GM21576 (cell line): ENCODE results near the gene PTPRE.

Experiments
- ATAC-seq: cut with Tn5 transposase; IDR thresholded peaks from one replicate; pipeline ENCODE4 v1.9.1; 2021; ENCODE audit warnings: mild to moderate bottlenecking, moderate library complexity; ENCODE audit not compliant: unreplicated experiment

Gene PTPRE

GRCh38 chr10:127947211-127947610 is 40.3 kb downstream of the PTPRE start:
- no peak for ATAC-seq

DNA sequence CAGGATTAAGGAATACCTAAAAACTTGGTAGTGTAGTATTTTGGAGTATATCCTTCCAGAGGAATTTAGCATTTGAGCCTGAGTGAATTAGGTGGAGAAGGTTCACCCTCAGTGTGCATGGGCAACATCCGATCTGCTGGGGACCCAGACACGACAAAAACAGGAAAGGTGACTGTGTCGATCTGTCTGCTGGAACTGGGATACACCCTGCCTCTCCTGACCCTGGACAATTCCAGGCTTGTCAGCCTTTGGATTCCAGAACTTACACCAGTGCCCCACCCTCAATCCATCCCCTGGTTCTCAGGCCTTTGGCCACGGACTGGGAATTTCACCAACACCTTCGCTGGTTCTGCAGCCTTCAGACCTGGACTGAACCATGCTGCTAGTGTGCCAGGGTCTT is 41.9 kb downstream of the PTPRE start:
- ATAC-seq, result no peak

GRCh38 chr10:127949831-127950230 is 42.9 kb downstream of the PTPRE start:
- ATAC-seq, result no peak

GRCh38 chr10:127951861-127952574 is 45.1 kb downstream of the PTPRE start:
- ATAC-seq, result no peak

DNA sequence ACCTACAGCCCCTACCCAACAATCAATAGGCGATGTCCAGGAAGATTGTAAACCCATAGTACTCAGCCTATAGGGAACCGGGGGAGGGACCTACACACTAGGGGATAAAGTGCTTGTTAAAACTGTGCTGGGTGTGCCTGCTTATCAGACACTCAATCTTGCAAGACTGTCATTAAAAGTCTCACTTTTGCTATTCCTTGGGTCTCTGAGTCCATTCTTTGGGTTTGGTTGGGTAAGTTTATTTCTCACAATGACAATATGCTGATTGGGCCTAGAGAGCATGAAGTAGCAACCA is 45.6 kb downstream of the PTPRE start:
- ATAC-seq, result no peak

GRCh38 chr10:127952918-127953317 is 46.0 kb downstream of the PTPRE start:
- ATAC-seq, result no peak

- no peak for ATAC-seq
These were observed 47.0 kb downstream of the PTPRE start for GRCh38 chr10:127953876-127954275.

- no peak for ATAC-seq
These were observed 52.5 kb downstream of the PTPRE start for GRCh38 chr10:127959428-127959827.

DNA sequence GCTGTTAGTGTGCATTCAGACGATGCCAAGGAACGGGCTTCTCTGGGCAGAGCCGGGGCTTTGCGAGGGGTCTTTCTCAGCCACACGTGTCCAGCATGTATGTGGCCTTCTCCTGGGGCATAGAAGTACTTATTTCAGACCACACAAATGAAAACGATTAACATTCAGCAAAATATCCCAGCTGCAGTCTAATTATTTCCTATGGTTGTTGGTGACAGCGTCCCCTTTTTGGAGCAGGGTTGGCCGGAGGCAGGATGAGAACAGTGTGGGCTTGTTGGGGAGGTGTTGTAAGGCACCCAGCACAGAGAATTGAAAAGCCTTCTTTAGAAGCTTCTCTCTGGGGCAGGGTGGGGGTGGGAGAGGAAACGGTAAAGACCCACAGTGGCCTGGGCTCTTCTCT is 54.2 kb downstream of the PTPRE start:
- no peak for ATAC-seq

GRCh38 chr10:127962205-127962604 is 55.3 kb downstream of the PTPRE start:
- ATAC-seq, result no peak

- no peak for ATAC-seq
These were observed 56.2 kb downstream of the PTPRE start for GRCh38 chr10:127963136-127963535.

GRCh38 chr10:127964621-127965020 is 57.7 kb downstream of the PTPRE start:
- ATAC-seq, result no peak

DNA sequence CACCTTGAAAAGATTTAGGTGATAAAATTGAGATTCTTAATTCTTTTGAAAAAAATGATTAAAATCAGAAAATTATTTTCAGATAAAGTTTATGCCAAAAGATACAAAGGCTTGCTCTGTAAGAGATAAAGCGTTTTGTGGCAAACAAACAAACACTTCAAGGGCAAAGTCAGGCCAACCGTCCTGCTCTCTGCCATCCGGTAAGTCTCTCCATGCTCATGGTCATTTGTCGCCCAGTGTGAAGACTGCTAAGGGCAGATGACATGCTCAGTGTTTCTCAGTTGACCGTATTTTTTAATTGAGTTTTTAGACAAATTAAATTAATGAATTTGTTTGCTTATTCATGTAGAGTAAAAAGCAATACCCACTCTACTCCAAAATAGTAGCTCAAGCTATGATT is 60.0 kb downstream of the PTPRE start:
- no peak for ATAC-seq

GRCh38 chr10:127968027-127968441 is 61.1 kb downstream of the PTPRE start:
- ATAC-seq, result no peak

DNA sequence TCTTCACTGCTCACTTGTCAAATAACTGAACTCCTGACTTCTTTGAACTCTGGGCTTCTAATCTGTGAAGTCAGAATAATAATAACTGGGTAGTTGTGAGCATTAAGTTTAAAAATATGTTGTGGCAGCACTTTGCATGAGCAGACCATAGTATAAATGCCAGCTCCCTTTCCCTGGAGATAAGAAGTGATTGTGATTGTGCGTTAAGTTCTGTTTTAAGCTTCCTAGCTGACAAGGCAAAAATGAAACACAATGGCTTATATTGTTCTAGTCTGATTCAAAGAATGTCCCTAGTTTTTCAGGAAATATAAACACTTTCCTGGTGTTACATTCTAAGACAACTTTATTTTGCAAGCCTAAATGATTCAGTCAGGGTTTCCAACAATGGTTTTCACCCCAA is 61.8 kb downstream of the PTPRE start:
- no peak for ATAC-seq

DNA sequence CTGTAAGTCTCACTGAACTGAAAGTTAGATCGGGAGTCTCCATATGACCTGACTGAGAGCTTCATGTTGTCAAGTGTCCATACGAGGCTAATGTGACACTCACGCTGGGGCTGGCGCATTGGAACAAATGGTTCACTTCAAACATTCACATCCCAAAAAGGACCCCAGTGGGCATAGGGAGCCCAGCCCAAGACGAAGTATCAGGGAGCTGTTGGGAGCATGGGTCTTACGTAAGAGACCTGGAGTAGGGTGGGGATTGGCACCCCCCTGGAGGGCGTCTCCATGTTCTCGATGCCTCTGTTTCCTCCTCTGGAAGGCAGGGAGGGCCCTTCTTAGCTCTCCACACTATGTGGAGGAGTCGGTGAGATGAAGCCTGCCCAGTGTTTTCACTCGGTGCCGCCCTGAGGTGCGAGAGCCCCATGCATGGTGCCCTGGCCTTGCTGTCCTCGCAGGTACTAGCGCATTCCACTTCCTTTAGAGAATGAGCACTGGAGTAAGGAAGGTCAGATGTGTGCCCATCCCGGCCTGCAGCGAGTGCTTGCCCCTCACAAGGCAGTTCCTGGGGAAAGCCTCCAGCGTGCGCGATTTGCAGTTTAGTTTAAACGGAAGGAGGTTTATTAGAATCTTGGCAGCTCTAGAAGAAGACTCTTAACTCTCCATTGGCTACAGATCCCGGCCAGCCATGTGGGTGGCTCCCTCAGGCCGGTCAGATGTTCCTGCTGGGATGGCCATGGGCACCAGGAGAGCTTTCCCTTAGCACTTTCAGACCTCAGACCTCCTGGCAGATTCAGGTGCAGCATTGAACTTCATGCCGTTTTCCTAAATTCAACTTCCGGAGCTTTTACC is 64.4 kb downstream of the PTPRE start:
- no peak for ATAC-seq

GRCh38 chr10:127971963-127972615 is 65.2 kb downstream of the PTPRE start:
- no peak for ATAC-seq

DNA sequence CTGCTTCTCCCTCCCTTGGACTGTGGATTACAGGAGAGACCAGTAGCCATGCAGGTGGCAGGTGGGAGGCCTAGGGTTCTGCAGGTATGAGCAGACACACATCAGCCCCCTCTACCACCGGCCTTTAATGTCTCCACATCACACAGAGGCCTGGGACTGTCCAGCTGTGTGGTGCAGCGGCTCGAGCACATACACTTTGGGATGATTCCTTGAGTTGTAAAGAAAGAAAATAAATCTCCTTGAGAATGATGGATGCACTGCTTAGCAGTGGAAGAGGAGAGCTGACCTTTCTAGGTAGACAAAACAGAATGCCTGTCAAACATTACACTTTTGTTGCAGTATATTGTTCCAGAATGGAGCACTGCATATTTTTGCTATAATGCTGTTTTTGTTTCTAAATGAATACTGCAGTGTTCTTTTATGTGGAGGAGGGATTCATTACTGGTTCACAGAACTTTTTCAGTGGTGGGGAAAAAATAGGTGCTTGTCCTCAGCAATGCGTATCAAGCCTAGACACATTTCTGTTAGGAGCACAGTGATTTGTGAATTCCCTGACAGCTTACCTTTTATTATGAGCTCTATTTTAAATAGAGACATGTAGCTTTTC is 66.0 kb downstream of the PTPRE start:
- ATAC-seq, result no peak

DNA sequence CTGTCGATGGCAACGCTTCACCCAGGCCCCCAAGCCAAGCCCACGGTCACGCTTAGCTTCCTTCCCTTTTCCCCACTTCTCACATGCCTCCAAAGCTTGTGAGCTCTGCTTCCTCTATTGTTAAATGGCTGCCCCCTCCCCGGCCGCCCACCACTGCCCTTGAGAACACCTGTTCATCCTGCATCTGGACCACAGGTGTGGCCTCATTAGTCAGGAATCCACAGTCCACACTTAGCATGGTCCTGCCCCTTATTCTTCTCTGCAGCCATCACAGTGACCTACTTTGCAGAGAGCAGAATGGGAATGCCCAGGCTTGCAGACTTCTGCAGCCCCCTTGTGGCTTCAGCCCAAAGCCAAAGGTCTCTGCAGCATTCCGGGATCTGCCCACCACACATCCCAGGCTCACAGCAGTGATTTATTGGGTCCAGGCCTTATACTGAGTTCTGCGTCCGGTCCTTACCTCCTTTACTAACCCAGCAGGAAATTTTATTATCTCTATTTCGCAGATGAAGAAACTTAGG is 66.9 kb downstream of the PTPRE start:
- no peak for ATAC-seq

DNA sequence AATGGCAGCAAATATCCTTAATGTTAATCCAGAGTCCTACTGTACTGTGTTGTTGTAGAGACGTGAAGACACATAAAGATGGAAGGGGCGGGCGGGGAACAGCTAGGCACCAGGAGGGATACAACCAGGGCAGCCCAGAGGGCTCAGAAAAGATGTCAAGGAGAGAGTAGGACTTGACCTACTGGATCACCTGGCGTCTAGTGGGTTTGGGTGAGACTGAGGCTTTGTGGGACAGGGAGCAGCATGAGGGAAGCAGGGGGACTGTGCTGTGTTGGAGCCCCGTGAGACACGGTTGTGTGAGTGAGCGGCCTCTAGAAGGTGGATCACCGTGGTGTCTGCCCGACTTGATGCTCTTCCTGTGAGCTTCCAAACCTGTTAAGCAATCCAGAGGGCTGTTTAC is 68.0 kb downstream of the PTPRE start:
- no peak for ATAC-seq

DNA sequence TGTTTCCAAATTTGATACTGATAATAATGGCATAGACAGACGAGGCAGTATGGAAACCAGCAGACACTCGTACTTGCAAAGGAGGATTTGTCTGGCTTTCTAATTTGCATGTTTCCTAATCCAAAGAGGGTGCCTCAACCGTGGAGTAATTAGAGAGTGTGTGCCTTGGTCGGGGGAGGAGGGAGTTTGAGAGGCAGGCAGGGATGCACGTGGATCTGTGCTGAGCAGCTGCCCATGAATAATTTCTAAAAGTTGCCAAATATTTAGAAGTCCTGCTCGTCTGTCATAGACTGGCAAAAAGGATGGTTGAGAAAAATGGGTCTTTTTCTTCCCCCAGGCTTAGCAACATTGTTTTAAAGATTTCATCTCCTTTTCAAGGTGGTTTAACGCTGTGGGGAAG is 69.4 kb downstream of the PTPRE start:
- ATAC-seq, result no peak
